ENCODE measurements around the gene ZNF225. TPM values are rescaled to one million over a fixed set of nuclear protein-coding genes. Genes with fewer than 3 reads are reported as not detected.

Gene ZNF225
- total and polyA plus RNA-seq, 2 of the 4 experiments (the other 2 are of a cell fraction), result 1.5 to 5.7 TPM

GRCh38 chr19:44176590-44176989, 63.4 kb downstream of the ZNF225 start:
- Histone ChIP-seq H3K23ac (ENCODE audit: low read depth, low read length) (no peak overlapping the region), H2BK5ac (ENCODE audit: low read depth, low read length, poor library complexity, severe bottlenecking) (no peak overlapping the region), H3K27ac (ENCODE audit: insufficient read depth, low read length) (no peak overlapping the region), H2BK15ac (ENCODE audit: low read depth, low read length) (no peak overlapping the region), H3K4me1 (ENCODE audit: control insufficient read depth, insufficient read depth, low read length) (no peaks in the 10 kb centered on the region), H4K5ac (ENCODE audit: low read depth, low read length) (no peak overlapping the region), H3K14ac (replicated peaks; ENCODE audit: low read depth, low read length) (no peak overlapping the region), H4K91ac (ENCODE audit: insufficient read depth, low read depth, low read length) (no peak overlapping the region), H2BK120ac (ENCODE audit: low read depth, low read length) (no peak overlapping the region), H2AFZ (replicated peaks; ENCODE audit: low read length, poor library complexity) (no peak overlapping the region), H3K36me3 (ENCODE audit: control insufficient read depth, insufficient read depth, low read length) (peaks cover 54% of the 10 kb centered on the region), H3K9me1 (ENCODE audit: insufficient read depth, low read length) (no peaks in the 10 kb centered on the region), H3K27me3 (ENCODE audit: control insufficient read depth, insufficient read depth, low read length) (no peaks in the 10 kb centered on the region), H3K4me2 (ENCODE audit: low read depth, low read length) (no peak overlapping the region), H3K4me3 (ENCODE audit: insufficient read depth, low read depth, low read length) (no peak overlapping the region), H2AK9ac (replicated peaks; ENCODE audit: low read depth, low read length, poor library complexity) (no peak overlapping the region), H2AK5ac (ENCODE audit: low read depth, low read length) (no peak overlapping the region), H3K18ac (ENCODE audit: low read depth, low read length) (no peak overlapping the region), H3K9me3 (ENCODE audit: control insufficient read depth, insufficient read depth, low read length) (peaks cover 65% of the 10 kb centered on the region), H4K20me1 (ENCODE audit: insufficient read depth, low read length) (no peaks in the 10 kb centered on the region), H3K56ac (ENCODE audit: extremely low read depth, insufficient read depth, low read length) (no peak overlapping the region), H4K8ac (ENCODE audit: low read depth in 2 of 2, low read length in 2 of 2) (no peak overlapping the region), H3K4ac (ENCODE audit: low read depth, low read length) (no peak overlapping the region), H3K79me1 (ENCODE audit: low read depth in 1 of 2, low read length in 2 of 2) (0 out of 4 replicates have a peak, but pooled peaks cover 0 to 1% of the 10 kb centered on the region in 2 experiments), H2BK20ac (ENCODE audit: low read depth, low read length) (no peak overlapping the region), H3K9ac (ENCODE audit: low read depth, low read length) (no peak overlapping the region)
- ChIA-PET CTCF (no interaction called here), POLR2A (ENCODE audit: unreplicated experiment) (no interaction called here)
- intact Hi-C loops (cut with micrococcal nuclease) (loop anchor here (10.0 kb wide), 1 partner anchor 268 kb away; the partner anchor contains the start of gene ZNF229), in situ Hi-C loops (cut with MboI; ENCODE audit: low sequenced_read_pairs) (no loop called here), dilution Hi-C loops (cut with HindIII; ENCODE audit: low sequenced_read_pairs, unreplicated experiment) (no loop called here)
- TF ChIP-seq POLR2A (IDR thresholded peaks at IDR 0.05; ENCODE audit: low read depth, low read length) (no peak), RAD21 (IDR thresholded peaks at IDR 0.05; ENCODE audit: low read length) (no peak), BHLHE40 (IDR thresholded peaks at IDR 0.05; ENCODE audit: low read depth, low read length) (no peak), MXI1 (IDR thresholded peaks at IDR 0.05; ENCODE audit: borderline replicate concordance, low read depth, low read length) (no peak), MAZ (IDR thresholded peaks at IDR 0.05; ENCODE audit: borderline replicate concordance, low read depth, low read length) (no peak), RFX5 (IDR thresholded peaks at IDR 0.05; ENCODE audit: low read depth, low read length) (no peak), FOS (IDR thresholded peaks at IDR 0.05; ENCODE audit: low read depth, low read length) (no peak), SMC3 (IDR thresholded peaks at IDR 0.05; ENCODE audit: low read depth, low read length) (no peak), RCOR1 (IDR thresholded peaks at IDR 0.05; ENCODE audit: insufficient replicate concordance, low read length) (no peak), CEBPB (IDR thresholded peaks at IDR 0.05; ENCODE audit: low read depth, low read length) (no peak), NFE2L2 (IDR thresholded peaks at IDR 0.05; ENCODE audit: low read depth, low read length) (no peak), CHD1 (IDR thresholded peaks at IDR 0.05; ENCODE audit: low read depth, low read length) (no peak), MAFK (IDR thresholded peaks at IDR 0.05; ENCODE audit: low read depth, low read length) (no peak)
- TF ChIP-seq, protein P1, sequence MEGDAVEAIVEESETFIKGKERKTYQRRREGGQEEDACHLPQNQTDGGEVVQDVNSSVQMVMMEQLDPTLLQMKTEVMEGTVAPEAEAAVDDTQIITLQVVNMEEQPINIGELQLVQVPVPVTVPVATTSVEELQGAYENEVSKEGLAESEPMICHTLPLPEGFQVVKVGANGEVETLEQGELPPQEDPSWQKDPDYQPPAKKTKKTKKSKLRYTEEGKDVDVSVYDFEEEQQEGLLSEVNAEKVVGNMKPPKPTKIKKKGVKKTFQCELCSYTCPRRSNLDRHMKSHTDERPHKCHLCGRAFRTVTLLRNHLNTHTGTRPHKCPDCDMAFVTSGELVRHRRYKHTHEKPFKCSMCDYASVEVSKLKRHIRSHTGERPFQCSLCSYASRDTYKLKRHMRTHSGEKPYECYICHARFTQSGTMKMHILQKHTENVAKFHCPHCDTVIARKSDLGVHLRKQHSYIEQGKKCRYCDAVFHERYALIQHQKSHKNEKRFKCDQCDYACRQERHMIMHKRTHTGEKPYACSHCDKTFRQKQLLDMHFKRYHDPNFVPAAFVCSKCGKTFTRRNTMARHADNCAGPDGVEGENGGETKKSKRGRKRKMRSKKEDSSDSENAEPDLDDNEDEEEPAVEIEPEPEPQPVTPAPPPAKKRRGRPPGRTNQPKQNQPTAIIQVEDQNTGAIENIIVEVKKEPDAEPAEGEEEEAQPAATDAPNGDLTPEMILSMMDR (conservative IDR thresholded peaks at IDR 0.05; ENCODE audit: low read depth, low read length), result no peak
- TF ChIP-seq, protein P2, sequence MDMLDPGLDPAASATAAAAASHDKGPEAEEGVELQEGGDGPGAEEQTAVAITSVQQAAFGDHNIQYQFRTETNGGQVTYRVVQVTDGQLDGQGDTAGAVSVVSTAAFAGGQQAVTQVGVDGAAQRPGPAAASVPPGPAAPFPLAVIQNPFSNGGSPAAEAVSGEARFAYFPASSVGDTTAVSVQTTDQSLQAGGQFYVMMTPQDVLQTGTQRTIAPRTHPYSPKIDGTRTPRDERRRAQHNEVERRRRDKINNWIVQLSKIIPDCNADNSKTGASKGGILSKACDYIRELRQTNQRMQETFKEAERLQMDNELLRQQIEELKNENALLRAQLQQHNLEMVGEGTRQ (IDR thresholded peaks at IDR 0.05; ENCODE audit: low read depth, low read length), result no peak
- TF ChIP-seq, protein P3, sequence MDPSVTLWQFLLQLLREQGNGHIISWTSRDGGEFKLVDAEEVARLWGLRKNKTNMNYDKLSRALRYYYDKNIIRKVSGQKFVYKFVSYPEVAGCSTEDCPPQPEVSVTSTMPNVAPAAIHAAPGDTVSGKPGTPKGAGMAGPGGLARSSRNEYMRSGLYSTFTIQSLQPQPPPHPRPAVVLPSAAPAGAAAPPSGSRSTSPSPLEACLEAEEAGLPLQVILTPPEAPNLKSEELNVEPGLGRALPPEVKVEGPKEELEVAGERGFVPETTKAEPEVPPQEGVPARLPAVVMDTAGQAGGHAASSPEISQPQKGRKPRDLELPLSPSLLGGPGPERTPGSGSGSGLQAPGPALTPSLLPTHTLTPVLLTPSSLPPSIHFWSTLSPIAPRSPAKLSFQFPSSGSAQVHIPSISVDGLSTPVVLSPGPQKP (IDR thresholded peaks at IDR 0.05; ENCODE audit: borderline replicate concordance, low read depth, low read length), result no peak
- no TSS peak for BruUV-seq (replicated peaks)
- DNase-seq, result no peak
- ATAC-seq (ENCODE audit: low read depth), result no peak
- no CpG with 5 or more reads among the region's 3 CpGs for WGBS, 2 experiments (ENCODE audit: extremely low coverage in 2 of 2, insufficient read length in 1 of 2)
